Smooth muscle cell (in vitro differentiated cells): Measurements from ENCODE around the gene TREX2. TPM values are rescaled to one million over a fixed set of nuclear protein-coding genes. Genes with fewer than 3 reads are reported as not detected.
A peak's percentile ranks its signal among the peaks of the same experiment; 100 is the strongest.

Experiments
- DNase-seq: peaks from one replicate; lab custom pipeline; 2025; ENCODE audit not compliant: unreplicated experiment; lab: John Stamatoyannopoulos, UW
- H2AFZ ChIP-seq: fragments of 200-600 bp; sonication (generic); 2 replicates; pipeline ENCODE4 v1.6.0; 2016; ENCODE audit warnings: antibody characterized with exemption, low read depth, mild to moderate bottlenecking
- H3F3A ChIP-seq: fragments of 200-600 bp; sonication (generic); 2 replicates; pipeline ENCODE4 v1.6.0; 2017; ENCODE audit warnings: antibody characterized with exemption, low read depth
- H3K27ac ChIP-seq: fragments of 200-600 bp; sonication (generic); 2 replicates; pipeline ENCODE4 v1.5.1; 2016; ENCODE audit warnings: low read depth, mild to moderate bottlenecking
- H3K27me3 ChIP-seq: fragments of 200-600 bp; sonication (generic); 2 replicates; pipeline ENCODE4 v1.6.1; 2016; ENCODE audit warnings: low read depth, mild to moderate bottlenecking
- H3K36me3 ChIP-seq: fragments of 200-600 bp; sonication (generic); 2 replicates; pipeline ENCODE4 v1.5.1; 2016; ENCODE audit warnings: low read depth
- H3K4me1 ChIP-seq: fragments of 200-600 bp; sonication (generic); 2 replicates; pipeline ENCODE4 v1.5.1; 2016; ENCODE audit warnings: low read depth
- H3K4me2 ChIP-seq: fragments of 200-600 bp; sonication (generic); 2 replicates; pipeline ENCODE4 v1.6.0; 2016; ENCODE audit warnings: mild to moderate bottlenecking
- H3K4me3 ChIP-seq: fragments of 200-600 bp; sonication (generic); 2 replicates; pipeline ENCODE4 v1.5.1; 2016; ENCODE audit warnings: mild to moderate bottlenecking
- H3K79me2 ChIP-seq: fragments of 200-600 bp; sonication (generic); 2 replicates; pipeline ENCODE4 v1.6.0; 2016; ENCODE audit warnings: low read depth, mild to moderate bottlenecking
- H3K9ac ChIP-seq: fragments of 200-600 bp; sonication (generic); 2 replicates; pipeline ENCODE4 v1.6.0; 2016; ENCODE audit warnings: low read depth
- H3K9me3 ChIP-seq: fragments of 200-600 bp; sonication (generic); replicated peaks from 2 replicates; pipeline ENCODE4 v1.5.1; 2016; ENCODE audit warnings: low read depth
- H4K20me1 ChIP-seq: fragments of 200-600 bp; sonication (generic); 2 replicates; pipeline ENCODE4 v1.6.0; 2016; ENCODE audit warnings: low read depth
- CTCF ChIP-seq: fragments of 200-600 bp; sonication (generic); IDR thresholded peaks from 2 replicates; pipeline ENCODE4 v1.5.1; 2017; ENCODE audit warnings: borderline replicate concordance, mild to moderate bottlenecking, antibody characterized with exemption; ENCODE audit not compliant: insufficient read depth, poor library complexity, severe bottlenecking
- WGBS: methylation state at CpG from one replicate; pipeline ENCODE4 v1.1.7; 2016; ENCODE audit warnings: low lambda C conversion rate; 5-methylcytosine and 5-hydroxymethylcytosine counted together
- polyA plus RNA-seq: library from polyadenylated mRNA; unstranded; fragments of >200 nt; fragmentation: Nextera tagmentation; extraction: Ambion mirVana; gene quantifications from 2 replicates; pipeline ENCODE4 v1.2.1, GENCODE V29; 2016
- total RNA-seq: library from RNA; depleted of rRNA; stranded (reverse); fragments of >200 nt; gene quantifications from 2 replicates; pipeline ENCODE4 v1.2.3, GENCODE V29; 2014

The TREX2 gene
- total and polyA plus RNA-seq, 2 experiments from 2014 or later = 0.41 to 4.0 TPM

GRCh38 chrX:153474266-153474665 is 28.4 kb upstream of the TREX2 start:
- Histone ChIP-seq H3F3A (no peaks in the 10 kb centered on the region), H4K20me1 (no peaks in the 10 kb centered on the region), H3K4me1 (no peaks in the 10 kb centered on the region), H3K79me2 (peaks cover 4% of the 10 kb centered on the region), H3K36me3 (no peaks in the 10 kb centered on the region), H3K9ac (no peak overlapping the region), H3K27ac (peak overlapping the region; percentile 15), H3K9me3 (no peaks in the 10 kb centered on the region), H3K27me3 (no peaks in the 10 kb centered on the region), H3K4me2 (no peak overlapping the region), H3K4me3 (no peak overlapping the region), H2AFZ (no peak overlapping the region)
- 75% methylated on average over 10 of the region's 10 CpGs for WGBS
- no peak for TF ChIP-seq CTCF
- no peak for DNase-seq

- WGBS = 91% methylated on average over 10 of the region's 10 CpGs
- Histone ChIP-seq H3K4me3 (no peak overlapping the region), H3K4me2 (no peak overlapping the region), H4K20me1 (no peaks in the 10 kb centered on the region), H3K79me2 (peaks cover 4% of the 10 kb centered on the region), H3K27ac (peak overlapping the region; percentile 70), H3K4me1 (no peaks in the 10 kb centered on the region), H2AFZ (no peak overlapping the region), H3F3A (no peaks in the 10 kb centered on the region), H3K9me3 (no peaks in the 10 kb centered on the region), H3K36me3 (no peaks in the 10 kb centered on the region), H3K27me3 (no peaks in the 10 kb centered on the region), H3K9ac (no peak overlapping the region)
- DNase-seq = no peak
- TF ChIP-seq CTCF = no peak
Measured at GRCh38 chrX:153473126-153473525, 27.3 kb upstream of the TREX2 start.

GRCh38 chrX:153471663-153472280 is 25.9 kb upstream of the TREX2 start:
- no peak overlapping the region for H3K9ac ChIP-seq
- no peaks in the 10 kb centered on the region for H4K20me1 ChIP-seq
- H3K27ac ChIP-seq = peak overlapping the region; percentile 75
- no peaks in the 10 kb centered on the region for H3K4me1 ChIP-seq
- H2AFZ ChIP-seq = no peak overlapping the region
- H3K27me3 ChIP-seq = no peaks in the 10 kb centered on the region
- WGBS = 56% methylated on average over 11 of the region's 11 CpGs
- H3K4me2 ChIP-seq = no peak overlapping the region
- peaks cover 4% of the 10 kb centered on the region for H3K79me2 ChIP-seq
- DNase-seq = no peak
- no peak overlapping the region for H3K4me3 ChIP-seq
- H3F3A ChIP-seq = no peaks in the 10 kb centered on the region
- no peak for TF ChIP-seq CTCF
- no peaks in the 10 kb centered on the region for H3K36me3 ChIP-seq
- H3K9me3 ChIP-seq = no peaks in the 10 kb centered on the region
